WTC11 (cell line): ENCODE results near the gene DNAAF1. TPM values are rescaled to one million over a fixed set of nuclear protein-coding genes. Genes with fewer than 3 reads are reported as not detected.

Experiments
- ATAC-seq: fragments of 200-7000 bp; cut with Tn5 transposase; 2 replicates; pipeline ENCODE4 v1.10.0; 2021; ENCODE audit warnings: mild to moderate bottlenecking, moderate library complexity
- CTCF ChIA-PET: fragments of 300-600 bp; sonication (Branson Sonifier 250); formaldehyde crosslinking; loops from one replicate; lab custom pipeline; 2021; ENCODE audit warnings: antibody characterized with exemption; lab: Charles Lee
- POLR2A ChIA-PET: fragments of 350-600 bp; sonication (Branson Sonifier 250); formaldehyde crosslinking; loops from one replicate; lab custom pipeline; 2021; ENCODE audit warnings: antibody characterized with exemption; lab: Charles Lee
- DNase-seq: peaks from one replicate; pipeline ENCODE4 v3.0.0; 2021; ENCODE audit warnings: low spot score
- H3K27ac Mint-ChIP-seq: 2 replicates; pipeline ENCODE4 v1.8.0; 2021; ENCODE audit warnings: mixed read lengths
- H3K27me3 Mint-ChIP-seq: 2 replicates; pipeline ENCODE4 v1.8.0; 2021; ENCODE audit warnings: low read depth, mild to moderate bottlenecking, moderate library complexity, mixed read lengths
- H3K36me3 Mint-ChIP-seq: 2 replicates; pipeline ENCODE4 v1.8.0; 2021; ENCODE audit warnings: mixed read lengths
- H3K4me1 Mint-ChIP-seq: 2 replicates; pipeline ENCODE4 v1.8.0; 2022; ENCODE audit warnings: mixed read lengths
- H3K4me3 Mint-ChIP-seq: 2 replicates; pipeline ENCODE4 v1.8.0; 2021; ENCODE audit warnings: mild to moderate bottlenecking, moderate library complexity, mixed read lengths
- H3K9me3 Mint-ChIP-seq: 2 replicates; pipeline ENCODE4 v1.8.0; 2021; ENCODE audit warnings: mixed read lengths
- CBFB ChIP-seq: sonication (generic); formaldehyde crosslinking; IDR thresholded peaks from 2 replicates; pipeline ENCODE4 v1.8.1; 2022; ENCODE audit warnings: mild to moderate bottlenecking, low read depth, missing genetic modification reagents
- OVOL2 ChIP-seq: fragments of 250-450 bp; sonication (Bioruptor Pico); IDR thresholded peaks from 2 replicates; pipeline ENCODE4 v1.9.0; 2021; ENCODE audit warnings: mild to moderate bottlenecking, borderline replicate concordance
- PRRX2 ChIP-seq: fragments of 250-450 bp; sonication (Bioruptor Pico); IDR thresholded peaks from 2 replicates; pipeline ENCODE4 v1.8.0; 2021; ENCODE audit warnings: mild to moderate bottlenecking
- ZNF121 ChIP-seq: sonication (generic); formaldehyde crosslinking; IDR thresholded peaks from 2 replicates; pipeline ENCODE4 v1.8.0; 2023; ENCODE audit warnings: missing genetic modification reagents
- ZNF232 ChIP-seq: sonication (generic); formaldehyde crosslinking; IDR thresholded peaks from 2 replicates; pipeline ENCODE4 v1.8.0; 2022; ENCODE audit warnings: mild to moderate bottlenecking, missing genetic modification reagents
- total RNA-seq: library from RNA; stranded (reverse); gene quantifications from 3 replicates; pipeline ENCODE4 v1.2.3, GENCODE V29; 2021
- TF ChIP-seq, protein P1 (sequence below): fragments of 250-450 bp; sonication (Bioruptor Pico); IDR thresholded peaks from 2 replicates; pipeline ENCODE4 v1.9.0; 2021; ENCODE audit warnings: mild to moderate bottlenecking
- TF ChIP-seq, protein P2 (sequence below): fragments of 200-600 bp; IDR thresholded peaks from 2 replicates; pipeline ENCODE4 v1.8.0; 2022; ENCODE audit warnings: antibody characterized with exemption
- TF ChIP-seq, protein P3 (sequence below): fragments of 250-450 bp; sonication (Bioruptor Pico); IDR thresholded peaks from 2 replicates; pipeline ENCODE4 v1.9.0; 2021; ENCODE audit warnings: moderate library complexity, mild to moderate bottlenecking, inconsistent platforms, borderline replicate concordance
- TF ChIP-seq, protein P4 (sequence below): sonication (generic); formaldehyde crosslinking; IDR thresholded peaks from 2 replicates; pipeline ENCODE4 v1.8.0; 2022; ENCODE audit warnings: mild to moderate bottlenecking, missing genetic modification reagents
- TF ChIP-seq, protein P5 (sequence below): sonication (generic); formaldehyde crosslinking; IDR thresholded peaks from 2 replicates; pipeline ENCODE4 v1.8.0; 2022; ENCODE audit warnings: mild to moderate bottlenecking, missing genetic modification reagents

The DNAAF1 gene
- total RNA-seq, 1 experiment from 2014 or later, result 0.20 TPM

DNA sequence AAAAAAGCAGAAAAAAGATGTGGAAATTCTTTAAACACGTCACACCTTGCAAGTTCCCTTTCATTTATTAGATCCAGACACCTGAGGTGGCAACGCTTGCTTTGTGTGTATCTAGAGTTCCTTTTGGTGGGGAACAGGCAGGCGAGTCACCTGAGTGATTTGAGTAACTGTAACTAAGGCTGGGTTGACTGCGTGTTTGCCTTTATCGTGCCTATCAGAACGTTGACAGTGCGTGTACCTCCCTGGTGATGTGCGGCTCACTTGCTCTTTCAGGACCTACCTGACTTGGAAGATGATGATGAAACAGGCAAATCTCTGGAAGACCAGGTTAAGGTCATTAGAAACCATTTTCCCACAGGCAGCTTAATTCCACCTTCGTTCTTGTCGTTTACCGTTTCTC is 29.3 kb downstream of the DNAAF1 start:
- POLR2A ChIA-PET, result no interaction called here
- TF ChIP-seq OVOL2 (CRISPR knock-in tag), result no peak
- TF ChIP-seq, protein P1, sequence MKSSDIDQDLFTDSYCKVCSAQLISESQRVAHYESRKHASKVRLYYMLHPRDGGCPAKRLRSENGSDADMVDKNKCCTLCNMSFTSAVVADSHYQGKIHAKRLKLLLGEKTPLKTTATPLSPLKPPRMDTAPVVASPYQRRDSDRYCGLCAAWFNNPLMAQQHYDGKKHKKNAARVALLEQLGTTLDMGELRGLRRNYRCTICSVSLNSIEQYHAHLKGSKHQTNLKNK (CRISPR knock-in tag), result no peak
- TF ChIP-seq, protein P2, sequence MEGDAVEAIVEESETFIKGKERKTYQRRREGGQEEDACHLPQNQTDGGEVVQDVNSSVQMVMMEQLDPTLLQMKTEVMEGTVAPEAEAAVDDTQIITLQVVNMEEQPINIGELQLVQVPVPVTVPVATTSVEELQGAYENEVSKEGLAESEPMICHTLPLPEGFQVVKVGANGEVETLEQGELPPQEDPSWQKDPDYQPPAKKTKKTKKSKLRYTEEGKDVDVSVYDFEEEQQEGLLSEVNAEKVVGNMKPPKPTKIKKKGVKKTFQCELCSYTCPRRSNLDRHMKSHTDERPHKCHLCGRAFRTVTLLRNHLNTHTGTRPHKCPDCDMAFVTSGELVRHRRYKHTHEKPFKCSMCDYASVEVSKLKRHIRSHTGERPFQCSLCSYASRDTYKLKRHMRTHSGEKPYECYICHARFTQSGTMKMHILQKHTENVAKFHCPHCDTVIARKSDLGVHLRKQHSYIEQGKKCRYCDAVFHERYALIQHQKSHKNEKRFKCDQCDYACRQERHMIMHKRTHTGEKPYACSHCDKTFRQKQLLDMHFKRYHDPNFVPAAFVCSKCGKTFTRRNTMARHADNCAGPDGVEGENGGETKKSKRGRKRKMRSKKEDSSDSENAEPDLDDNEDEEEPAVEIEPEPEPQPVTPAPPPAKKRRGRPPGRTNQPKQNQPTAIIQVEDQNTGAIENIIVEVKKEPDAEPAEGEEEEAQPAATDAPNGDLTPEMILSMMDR, result no peak
- TF ChIP-seq, protein P3, sequence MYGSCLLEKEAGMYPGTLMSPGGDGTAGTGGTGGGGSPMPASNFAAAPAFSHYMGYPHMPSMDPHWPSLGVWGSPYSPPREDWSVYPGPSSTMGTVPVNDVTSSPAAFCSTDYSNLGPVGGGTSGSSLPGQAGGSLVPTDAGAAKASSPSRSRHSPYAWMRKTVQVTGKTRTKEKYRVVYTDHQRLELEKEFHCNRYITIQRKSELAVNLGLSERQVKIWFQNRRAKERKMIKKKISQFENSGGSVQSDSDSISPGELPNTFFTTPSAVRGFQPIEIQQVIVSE (CRISPR knock-in tag), result no peak
- TF ChIP-seq CBFB (CRISPR knock-in tag), result no peak
- TF ChIP-seq ZNF232, result no peak
- TF ChIP-seq, protein P4, sequence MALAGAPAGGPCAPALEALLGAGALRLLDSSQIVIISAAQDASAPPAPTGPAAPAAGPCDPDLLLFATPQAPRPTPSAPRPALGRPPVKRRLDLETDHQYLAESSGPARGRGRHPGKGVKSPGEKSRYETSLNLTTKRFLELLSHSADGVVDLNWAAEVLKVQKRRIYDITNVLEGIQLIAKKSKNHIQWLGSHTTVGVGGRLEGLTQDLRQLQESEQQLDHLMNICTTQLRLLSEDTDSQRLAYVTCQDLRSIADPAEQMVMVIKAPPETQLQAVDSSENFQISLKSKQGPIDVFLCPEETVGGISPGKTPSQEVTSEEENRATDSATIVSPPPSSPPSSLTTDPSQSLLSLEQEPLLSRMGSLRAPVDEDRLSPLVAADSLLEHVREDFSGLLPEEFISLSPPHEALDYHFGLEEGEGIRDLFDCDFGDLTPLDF (CRISPR knock-in tag), result no peak
- TF ChIP-seq ZNF121 (CRISPR knock-in tag), result no peak
- TF ChIP-seq, protein P5, sequence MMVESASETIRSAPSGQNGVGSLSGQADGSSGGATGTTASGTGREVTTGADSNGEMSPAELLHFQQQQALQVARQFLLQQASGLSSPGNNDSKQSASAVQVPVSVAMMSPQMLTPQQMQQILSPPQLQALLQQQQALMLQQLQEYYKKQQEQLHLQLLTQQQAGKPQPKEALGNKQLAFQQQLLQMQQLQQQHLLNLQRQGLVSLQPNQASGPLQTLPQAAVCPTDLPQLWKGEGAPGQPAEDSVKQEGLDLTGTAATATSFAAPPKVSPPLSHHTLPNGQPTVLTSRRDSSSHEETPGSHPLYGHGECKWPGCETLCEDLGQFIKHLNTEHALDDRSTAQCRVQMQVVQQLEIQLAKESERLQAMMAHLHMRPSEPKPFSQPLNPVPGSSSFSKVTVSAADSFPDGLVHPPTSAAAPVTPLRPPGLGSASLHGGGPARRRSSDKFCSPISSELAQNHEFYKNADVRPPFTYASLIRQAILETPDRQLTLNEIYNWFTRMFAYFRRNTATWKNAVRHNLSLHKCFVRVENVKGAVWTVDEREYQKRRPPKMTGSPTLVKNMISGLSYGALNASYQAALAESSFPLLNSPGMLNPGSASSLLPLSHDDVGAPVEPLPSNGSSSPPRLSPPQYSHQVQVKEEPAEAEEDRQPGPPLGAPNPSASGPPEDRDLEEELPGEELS (CRISPR knock-in tag), result no peak

DNA sequence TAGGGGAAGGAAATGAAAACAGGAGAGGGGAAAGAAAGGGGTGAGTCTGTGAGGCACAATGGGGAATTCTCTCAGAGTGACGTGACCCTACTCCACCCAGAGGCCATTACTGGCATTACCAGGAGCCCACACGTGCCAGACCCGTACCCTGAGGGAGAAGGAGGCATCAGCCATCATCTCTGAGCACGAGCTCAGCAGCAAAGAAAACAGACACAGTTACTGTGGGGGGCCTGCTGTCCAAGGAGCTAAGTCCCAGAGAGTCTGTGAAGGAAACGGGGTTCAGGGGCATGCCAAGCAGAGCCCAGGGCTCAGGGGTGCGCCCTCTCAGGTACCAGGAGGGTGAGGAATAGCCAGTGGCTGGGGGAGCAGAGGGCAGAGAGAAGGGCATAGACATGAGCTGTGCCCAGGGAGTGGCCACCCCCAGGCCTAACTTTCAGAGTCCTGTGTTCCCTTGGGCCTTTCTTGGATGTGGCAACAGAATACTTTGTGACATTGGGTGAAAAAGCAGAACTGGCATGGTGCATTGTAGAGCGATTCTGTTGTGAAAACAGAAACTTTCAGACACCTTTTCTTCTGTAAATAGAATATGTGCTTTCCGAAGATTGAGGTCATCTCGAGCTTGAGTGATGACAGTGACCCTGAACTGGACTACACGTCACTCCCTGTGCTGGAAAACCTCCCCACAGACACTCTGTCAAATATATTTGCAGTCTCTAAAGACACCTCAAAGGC is 30.4 kb downstream of the DNAAF1 start:
- Mint-ChIP-seq H3K36me3 (peaks cover 11% of the 10 kb centered on the region; the same call in 1 of the 2 replicates), H3K4me1 (no peaks in the 10 kb centered on the region), H3K4me3 (no peak overlapping the region), H3K27ac (no peak overlapping the region), H3K9me3 (no peaks in the 10 kb centered on the region), H3K27me3 (no peaks in the 10 kb centered on the region)
- ChIA-PET POLR2A (no interaction called here), CTCF (interaction anchor here (0.6 to 4.5 kb wide), 18 partner anchors 8 to 293 kb away, joined by 3 to 51 read pairs (median 4); partner anchors contain the start of genes ADAD2, DNAAF1, HSDL1 and MBTPS1)
- no peak for TF ChIP-seq PRRX2 (CRISPR knock-in tag)
- TF ChIP-seq, protein P2, result peak; percentile 65
- DNase-seq, result peak; percentile 62
- peak; percentile 83 for ATAC-seq

More for the DNA sequence above, 29.3 kb downstream of the DNAAF1 start:
- CTCF ChIA-PET, result interaction anchor here (0.8 to 5.8 kb wide), 4 partner anchors 13 to 90 kb away, joined by 3 to 41 read pairs (median 7); partner anchors contain the start of genes MBTPS1 and TAF1C
- DNase-seq (no peak), ATAC-seq (no peak)
- no peaks in the 10 kb centered on the region for H3K27me3 Mint-ChIP-seq
- peaks cover 11% of the 10 kb centered on the region; the same call in 1 of the 2 replicates for H3K36me3 Mint-ChIP-seq
- H3K9me3 Mint-ChIP-seq, result no peaks in the 10 kb centered on the region
- no peak overlapping the region for H3K27ac Mint-ChIP-seq
- H3K4me3 Mint-ChIP-seq, result no peak overlapping the region
- no peaks in the 10 kb centered on the region for H3K4me1 Mint-ChIP-seq
